GM12864 (cell line): ENCODE measurements around the gene NXPE2.

ENCODE experiments used
- DNase-seq: peaks from one replicate; pipeline ENCODE4 v3.0.0-alpha.2; 2011; ENCODE audit warnings: low read depth
- H3K4me3 ChIP-seq: 2 replicates; pipeline ENCODE4 v1.5.1; 2011; ENCODE audit warnings: mild to moderate bottlenecking, low read depth, low read length, control low read depth
- CTCF ChIP-seq: IDR thresholded peaks from 2 replicates; pipeline ENCODE4 v1.5.1; 2011; ENCODE audit warnings: low read depth, mild to moderate bottlenecking, moderate library complexity, low read length, control low read depth, inconsistent platforms; ENCODE audit errors: missing control alignments

NXPE2 gene

GRCh38 chr11:114705280-114706024 is 27.1 kb downstream of the NXPE2 start:
- DNase-seq: no peak
- no peak overlapping the region for H3K4me3 ChIP-seq
- TF ChIP-seq CTCF: no peak

GRCh38 chr11:114709960-114710359 is 31.6 kb downstream of the NXPE2 start:
- TF ChIP-seq CTCF: no peak
- no peak overlapping the region for H3K4me3 ChIP-seq
- no peak for DNase-seq

- no peak for DNase-seq
- H3K4me3 ChIP-seq: no peak overlapping the region
- TF ChIP-seq CTCF: no peak
These were observed 35.4 kb downstream of the NXPE2 start for GRCh38 chr11:114713756-114714155.

- DNase-seq: no peak
- H3K4me3 ChIP-seq: no peak overlapping the region
- TF ChIP-seq CTCF: no peak
These were observed 41.2 kb downstream of the NXPE2 start for GRCh38 chr11:114719562-114719961.

- no peak for TF ChIP-seq CTCF
- no peak for DNase-seq
- no peak overlapping the region for H3K4me3 ChIP-seq
These were observed 46.7 kb downstream of the NXPE2 start for GRCh38 chr11:114724916-114725524.

GRCh38 chr11:114725623-114726022 is 47.3 kb downstream of the NXPE2 start:
- no peak for DNase-seq
- TF ChIP-seq CTCF: no peak
- H3K4me3 ChIP-seq: no peak overlapping the region

- H3K4me3 ChIP-seq: no peak overlapping the region
- no peak for TF ChIP-seq CTCF
- DNase-seq: no peak
These were observed 58.5 kb downstream of the NXPE2 start for GRCh38 chr11:114736806-114737205.
